Ectodermal cell (in vitro differentiated cells): ENCODE results near the gene CTNNA1.
A peak's percentile ranks its signal among the peaks of the same experiment; 100 is the strongest.
"Not testable (repeated sequence)": the region's sequence is repeated elsewhere in the genome, so short reads cannot be mapped to it uniquely, and the experiment has no call there.

Source experiments
- H3K27ac ChIP-seq: 2 replicates; pipeline ENCODE4 v1.7.0; 2013; ENCODE audit warnings: mild to moderate bottlenecking, low read depth, low read length; ENCODE audit not compliant: insufficient read depth, poor library complexity, severe bottlenecking
- H3K27me3 ChIP-seq: 2 replicates; pipeline ENCODE4 v1.7.0; 2013; ENCODE audit warnings: mild to moderate bottlenecking, low read length; ENCODE audit not compliant: insufficient read depth, control insufficient read depth, poor library complexity, severe bottlenecking
- H3K36me3 ChIP-seq: one replicate; pipeline ENCODE4 v1.7.0; 2013; ENCODE audit warnings: low read length; ENCODE audit not compliant: control insufficient read depth, insufficient read depth
- H3K4me1 ChIP-seq: one replicate; pipeline ENCODE4 v1.7.0; 2013; ENCODE audit warnings: low read length; ENCODE audit not compliant: control insufficient read depth, insufficient read depth
- H3K4me3 ChIP-seq: 2 replicates; pipeline ENCODE4 v1.7.0; 2013; ENCODE audit warnings: low read depth, low read length, control low read depth; ENCODE audit not compliant: insufficient read depth
- H3K9me3 ChIP-seq: 2 replicates; pipeline ENCODE4 v1.7.0; 2013; ENCODE audit warnings: mild to moderate bottlenecking, low read length, moderate library complexity; ENCODE audit not compliant: control insufficient read depth
- WGBS, 2 experiments: methylation state at CpG; one replicate each; pipeline ENCODE4 v1.1.7; 2013; ENCODE audit warnings: missing lambda C conversion rate in 2 of 2; 5-methylcytosine and 5-hydroxymethylcytosine counted together

The CTNNA1 gene

GRCh38 chr5:138738399-138738798 is 14.8 kb upstream of the CTNNA1 start:
- 89 to 95% methylated on average over 2 to 4 of the region's 4 CpGs for WGBS, 2 experiments
- Histone ChIP-seq H3K9me3 (no peaks in the 10 kb centered on the region), H3K27me3 (no peaks in the 10 kb centered on the region), H3K4me1 (peaks cover 6% of the 10 kb centered on the region), H3K4me3 (no peak overlapping the region), H3K36me3 (no peaks in the 10 kb centered on the region), H3K27ac (no peak overlapping the region)

- Histone ChIP-seq H3K9me3 (no peaks in the 10 kb centered on the region), H3K36me3 (no peaks in the 10 kb centered on the region), H3K4me1 (peaks cover 10% of the 10 kb centered on the region), H3K27me3 (no peaks in the 10 kb centered on the region), H3K27ac (no peak overlapping the region), H3K4me3 (no peak overlapping the region)
- 94 to 97% methylated on average over 1 of the region's 1 CpG for WGBS, 2 experiments
Observed at GRCh38 chr5:138739938-138740337, 13.3 kb upstream of the CTNNA1 start.

- Histone ChIP-seq H3K9me3 (no peaks in the 10 kb centered on the region), H3K4me1 (peaks cover 10% of the 10 kb centered on the region), H3K4me3 (no peak overlapping the region), H3K27ac (no peak overlapping the region), H3K27me3 (no peaks in the 10 kb centered on the region), H3K36me3 (no peaks in the 10 kb centered on the region)
- 45 to 54% methylated on average over 4 of the region's 4 CpGs for WGBS, 2 experiments
Observed at GRCh38 chr5:138743484-138743883, 9.7 kb upstream of the CTNNA1 start.

GRCh38 chr5:138745268-138745667 is 8.0 kb upstream of the CTNNA1 start:
- Histone ChIP-seq H3K4me3 (no peak overlapping the region), H3K4me1 (peaks cover 6% of the 10 kb centered on the region), H3K36me3 (no peaks in the 10 kb centered on the region), H3K27me3 (no peaks in the 10 kb centered on the region), H3K9me3 (no peaks in the 10 kb centered on the region), H3K27ac (no peak overlapping the region)
- WGBS, 2 experiments, result 91 to 94% methylated on average over 6 of the region's 6 CpGs

GRCh38 chr5:138748630-138749081 is 4.6 kb upstream of the CTNNA1 start:
- Histone ChIP-seq H3K36me3 (no peaks in the 10 kb centered on the region), H3K4me1 (peaks cover 6% of the 10 kb centered on the region), H3K27me3 (no peaks in the 10 kb centered on the region), H3K27ac (no peak overlapping the region), H3K9me3 (no peaks in the 10 kb centered on the region), H3K4me3 (no peak overlapping the region)
- WGBS, 2 experiments, result 86 to 88% methylated on average over 5 of the region's 6 CpGs

GRCh38 chr5:138751344-138751743 is 1.9 kb upstream of the CTNNA1 start:
- H3K4me3 ChIP-seq, H3K36me3 ChIP-seq, H3K27me3 ChIP-seq, H3K4me1 ChIP-seq, H3K9me3 ChIP-seq, H3K27ac ChIP-seq: not testable (repeated sequence)
- WGBS, 2 experiments, result 86 to 89% methylated on average over 2 of the region's 2 CpGs

- WGBS, 2 experiments, result 4 to 7% methylated on average over 18 of the region's 18 CpGs
- Histone ChIP-seq H3K4me3 (peak overlapping the region; percentile 85), H3K36me3 (peaks cover 5% of the 10 kb centered on the region), H3K27me3 (no peaks in the 10 kb centered on the region), H3K9me3 (no peaks in the 10 kb centered on the region), H3K27ac (peak overlapping the region; percentile 50), H3K4me1 (peaks cover 5% of the 10 kb centered on the region)
Observed at GRCh38 chr5:138752341-138752950, 779 bp upstream of the CTNNA1 start.

- H3K4me1 ChIP-seq, result peaks cover 5% of the 10 kb centered on the region
- WGBS, 2 experiments, result 2% methylated on average over 58 of the region's 58 CpGs
- peak overlapping the region; percentile 85 for H3K4me3 ChIP-seq
- H3K9me3 ChIP-seq, result no peaks in the 10 kb centered on the region
- peaks cover 16% of the 10 kb centered on the region for H3K36me3 ChIP-seq
- H3K27ac ChIP-seq, result peak overlapping the region; percentile 93
- H3K27me3 ChIP-seq, result no peaks in the 10 kb centered on the region
Observed at GRCh38 chr5:138753794-138754698, 821 bp downstream of the CTNNA1 start.

GRCh38 chr5:138754699-138755057 is 1.5 kb downstream of the CTNNA1 start:
- no peaks in the 10 kb centered on the region for H3K9me3 ChIP-seq
- WGBS, 2 experiments, result 71 to 80% methylated on average over 14 of the region's 14 CpGs
- peak overlapping the region; percentile 85 for H3K4me3 ChIP-seq
- peaks cover 5% of the 10 kb centered on the region for H3K4me1 ChIP-seq
- no peaks in the 10 kb centered on the region for H3K27me3 ChIP-seq
- peaks cover 18% of the 10 kb centered on the region for H3K36me3 ChIP-seq
- H3K27ac ChIP-seq, result no peak overlapping the region

- Histone ChIP-seq H3K4me1 (peaks cover 5% of the 10 kb centered on the region), H3K27ac (no peak overlapping the region), H3K36me3 (peaks cover 18% of the 10 kb centered on the region), H3K4me3 (peak overlapping the region; percentile 85), H3K9me3 (no peaks in the 10 kb centered on the region), H3K27me3 (no peaks in the 10 kb centered on the region)
- 87 to 95% methylated on average over 5 of the region's 5 CpGs for WGBS, 2 experiments
Observed at GRCh38 chr5:138755084-138755748, 2.0 kb downstream of the CTNNA1 start.
